HG03175 (cell line): ENCODE results near the gene CREB1.

ENCODE experiments used
- ATAC-seq: cut with Tn5 transposase; IDR thresholded peaks from one replicate; pipeline ENCODE4 v1.9.1; 2021; ENCODE audit warnings: mild to moderate bottlenecking, moderate library complexity; ENCODE audit not compliant: unreplicated experiment

Gene CREB1

GRCh38 chr2:207539470-207539869, 9.7 kb downstream of the CREB1 start:
- no peak for ATAC-seq

DNA sequence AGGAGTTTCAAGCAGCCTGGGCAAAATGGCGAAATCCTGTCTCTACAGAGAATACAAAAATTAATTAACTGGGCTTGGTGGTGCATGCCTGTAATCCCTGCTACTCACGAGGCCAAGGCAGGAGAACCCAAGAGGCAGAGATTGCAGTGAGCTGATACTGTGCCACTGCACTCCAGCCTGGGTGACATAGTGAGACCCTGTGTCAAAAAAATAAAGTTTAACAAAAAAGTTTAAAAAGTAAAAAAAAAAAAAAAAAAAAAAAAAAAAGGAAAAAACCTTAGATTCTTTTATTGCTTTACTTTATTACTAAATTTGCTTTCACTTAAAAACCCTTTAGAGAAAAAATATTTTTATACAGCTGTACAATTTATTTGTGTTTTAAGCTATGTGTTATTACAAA, 10.7 kb downstream of the CREB1 start:
- no peak for ATAC-seq

DNA sequence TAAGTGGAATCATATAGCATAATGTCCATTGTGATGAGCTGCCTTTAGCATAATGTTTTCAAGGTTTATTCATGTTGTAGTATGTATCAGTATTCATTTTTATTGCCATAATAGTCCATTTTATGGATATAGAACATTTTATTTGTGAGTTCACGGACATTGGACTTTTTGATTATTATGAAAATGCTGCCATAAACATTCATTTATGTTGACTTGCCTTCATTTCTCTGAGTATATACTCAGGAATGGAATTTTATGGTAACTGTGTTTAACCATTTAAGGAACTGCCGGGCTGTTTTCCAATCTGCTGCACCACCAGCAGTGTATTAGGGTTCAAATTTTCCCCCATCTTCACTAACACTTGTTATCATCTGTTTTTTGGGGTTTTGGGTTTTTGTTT, 12.2 kb downstream of the CREB1 start:
- no peak for ATAC-seq

- ATAC-seq = no peak
These were observed 13.5 kb downstream of the CREB1 start for GRCh38 chr2:207543272-207543671.

- ATAC-seq = no peak
These were observed 17.1 kb downstream of the CREB1 start for GRCh38 chr2:207546822-207547221.

DNA sequence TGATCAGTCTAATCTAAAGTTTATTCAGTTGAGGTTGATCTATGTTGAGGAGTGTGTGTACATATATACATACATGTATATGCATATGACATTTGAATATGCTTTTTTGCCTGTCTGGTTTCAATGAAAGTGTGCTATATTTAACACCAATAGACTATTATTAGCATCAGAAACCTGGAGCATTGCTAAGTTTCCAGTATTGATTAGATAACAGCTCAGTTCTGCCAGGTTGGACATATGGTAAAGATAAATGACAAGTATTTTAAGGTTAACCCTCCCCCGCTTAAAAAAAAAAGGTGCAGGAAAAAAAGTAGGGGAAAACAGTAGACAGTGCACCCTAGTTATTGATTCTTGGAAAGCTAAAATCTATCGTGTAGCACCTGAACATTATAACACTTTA, 19.4 kb downstream of the CREB1 start:
- no peak for ATAC-seq

GRCh38 chr2:207558079-207558491, 28.3 kb downstream of the CREB1 start:
- ATAC-seq = no peak

DNA sequence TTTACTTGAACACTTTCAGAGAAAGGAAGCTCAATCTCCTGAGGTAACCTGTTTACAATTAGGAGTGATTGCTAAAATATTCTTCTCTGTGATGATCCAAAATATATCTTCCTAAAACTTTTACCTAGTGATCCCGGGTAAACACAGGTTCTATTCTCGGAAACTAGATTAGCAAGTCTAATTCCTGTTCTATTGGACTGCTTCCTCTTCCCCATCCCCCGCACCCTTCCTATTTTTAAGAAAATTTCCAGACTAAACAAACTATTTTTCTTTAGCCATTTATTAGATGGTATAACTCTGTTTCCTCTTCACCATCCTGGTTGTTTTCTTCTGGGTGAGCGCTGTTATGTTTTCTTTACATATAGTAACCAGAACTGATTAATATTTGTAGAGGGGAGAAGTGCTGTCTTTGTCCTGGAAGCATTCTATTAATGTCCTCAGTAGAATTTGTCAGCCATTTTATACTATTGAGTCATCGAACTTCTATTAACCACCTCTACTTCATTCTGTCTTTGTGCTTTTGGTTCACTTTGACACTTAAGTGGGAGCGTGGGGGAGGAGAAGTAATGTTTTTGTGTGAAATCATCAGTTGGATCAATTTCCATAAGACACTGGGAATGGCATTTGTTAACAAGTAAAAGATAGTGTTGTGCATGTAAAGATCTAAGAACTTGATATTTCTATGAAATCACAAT, 31.8 kb downstream of the CREB1 start:
- no peak for ATAC-seq

DNA sequence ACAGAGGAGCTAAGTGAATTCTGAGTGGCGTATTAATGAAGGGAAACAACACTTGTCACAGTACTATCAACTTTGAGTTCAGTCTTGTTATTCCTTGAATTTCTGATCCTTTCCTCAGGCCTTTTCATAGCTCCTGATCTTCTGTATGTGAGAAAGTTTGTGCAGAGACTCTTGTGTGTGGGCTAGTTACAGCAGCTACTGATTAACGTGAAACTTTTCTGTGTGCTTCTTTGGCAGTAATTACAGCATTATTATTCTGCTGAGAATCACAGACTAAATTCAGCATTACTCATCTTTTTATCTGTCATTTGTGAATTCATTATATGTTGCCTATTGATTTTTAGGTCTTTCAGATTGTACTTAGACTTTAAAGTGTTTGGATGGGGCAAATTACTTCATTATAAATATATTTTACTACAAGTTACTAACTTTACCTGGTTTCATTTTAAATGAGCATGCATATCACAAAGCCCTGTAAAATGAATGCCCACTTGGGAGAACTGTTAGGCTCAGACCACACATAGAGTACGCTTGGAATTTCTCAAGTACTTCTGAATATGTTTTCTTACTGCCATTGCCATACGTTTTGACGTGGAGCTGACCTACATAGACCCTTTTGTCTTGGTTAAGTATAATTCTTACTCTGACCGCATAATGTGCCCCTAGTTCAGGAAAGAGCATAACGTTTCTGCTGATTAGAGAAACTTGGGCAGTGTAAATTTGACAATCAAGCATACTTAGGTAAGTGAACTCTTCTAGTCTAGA, 36.2 kb downstream of the CREB1 start:
- no peak for ATAC-seq

GRCh38 chr2:207567671-207568070, 37.9 kb downstream of the CREB1 start:
- ATAC-seq = no peak

DNA sequence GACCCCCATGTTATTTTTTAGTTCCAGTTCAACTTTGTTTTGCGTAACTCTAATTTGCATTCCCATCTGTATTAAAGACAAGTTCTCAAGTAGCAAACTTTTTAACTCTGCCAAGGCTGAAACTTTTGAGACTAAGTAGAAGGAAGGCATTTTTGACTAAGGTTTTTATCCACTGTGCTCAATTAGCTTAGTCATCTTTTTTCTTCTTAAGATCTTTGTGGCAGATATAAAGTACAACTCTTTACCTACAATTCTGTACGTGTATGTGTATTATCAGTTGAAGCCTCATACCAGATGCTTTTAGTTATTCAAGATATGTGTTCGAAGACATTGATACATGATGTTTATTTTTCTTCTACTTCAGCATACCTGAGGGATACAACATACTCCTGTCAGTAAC, 41.6 kb downstream of the CREB1 start:
- ATAC-seq = no peak

DNA sequence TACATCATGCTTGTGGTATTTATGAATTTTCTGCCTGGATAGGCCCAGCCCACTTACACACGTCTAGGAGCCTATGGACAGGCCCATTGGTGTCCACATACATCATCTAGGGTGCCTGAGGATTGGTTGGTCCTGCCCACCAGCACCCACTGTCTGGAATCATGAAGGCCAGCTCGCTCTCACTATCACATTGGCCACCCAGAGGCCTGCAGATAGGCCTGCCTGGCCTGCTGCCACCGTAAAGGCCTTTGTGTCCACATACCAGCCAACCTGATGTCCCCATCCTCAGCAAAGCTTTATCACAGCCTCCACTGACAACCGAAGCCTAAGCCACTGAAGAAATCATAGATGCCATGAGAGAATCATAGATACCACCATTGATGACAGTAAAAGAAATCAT, 55.2 kb downstream of the CREB1 start:
- no peak for ATAC-seq

- no peak for ATAC-seq
These were observed 57.5 kb downstream of the CREB1 start for GRCh38 chr2:207587305-207587704.

- ATAC-seq = no peak
These were observed 59.4 kb downstream of the CREB1 start for GRCh38 chr2:207589143-207589542.

- ATAC-seq = no peak
These were observed 63.5 kb downstream of the CREB1 start for GRCh38 chr2:207593277-207593676.

- no peak for ATAC-seq
These were observed 64.5 kb downstream of the CREB1 start for GRCh38 chr2:207594264-207594663.

DNA sequence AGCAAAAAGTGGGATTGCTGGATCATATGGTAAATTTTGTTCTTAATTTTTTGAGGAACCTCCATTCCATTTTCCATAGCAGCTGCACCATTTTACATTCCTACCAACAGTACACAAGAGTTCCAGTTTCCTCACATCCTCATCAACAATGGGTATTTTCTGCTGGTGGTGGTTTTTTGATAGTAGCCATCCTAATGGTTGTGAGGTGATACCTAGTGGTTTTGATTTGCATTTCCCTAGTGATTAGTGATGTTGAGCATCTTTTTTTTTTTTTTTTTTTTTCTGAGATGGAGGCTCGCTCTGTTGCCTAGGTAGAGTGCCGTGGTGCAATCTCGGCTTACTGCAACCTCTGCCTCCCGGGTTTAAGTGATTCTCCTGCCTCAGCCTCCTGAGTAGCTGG, 65.0 kb downstream of the CREB1 start:
- ATAC-seq = no peak

GRCh38 chr2:207599636-207600035, 69.9 kb downstream of the CREB1 start:
- ATAC-seq = no peak

DNA sequence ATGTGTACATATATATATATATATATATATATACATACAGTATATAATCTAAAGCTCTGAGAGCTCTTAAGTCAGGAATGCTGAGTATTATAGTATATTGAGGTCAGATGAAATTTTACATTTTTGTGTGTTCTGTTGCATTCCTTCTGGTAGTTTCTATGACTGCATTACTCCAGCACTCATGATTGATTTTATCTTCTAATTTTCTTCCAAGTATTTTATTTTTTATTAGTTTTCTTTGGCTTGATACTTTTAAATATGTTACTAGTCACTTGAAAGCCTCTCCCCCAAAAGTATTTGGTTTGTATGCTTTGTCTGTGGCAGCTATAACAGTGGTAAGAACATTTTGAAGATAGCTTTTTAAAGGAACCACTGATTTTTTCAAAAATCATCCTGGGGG, 70.5 kb downstream of the CREB1 start:
- ATAC-seq = no peak

- ATAC-seq = no peak
These were observed 72.0 kb downstream of the CREB1 start for GRCh38 chr2:207601774-207602173.

GRCh38 chr2:207603486-207603885, 73.7 kb downstream of the CREB1 start:
- ATAC-seq = no peak

DNA sequence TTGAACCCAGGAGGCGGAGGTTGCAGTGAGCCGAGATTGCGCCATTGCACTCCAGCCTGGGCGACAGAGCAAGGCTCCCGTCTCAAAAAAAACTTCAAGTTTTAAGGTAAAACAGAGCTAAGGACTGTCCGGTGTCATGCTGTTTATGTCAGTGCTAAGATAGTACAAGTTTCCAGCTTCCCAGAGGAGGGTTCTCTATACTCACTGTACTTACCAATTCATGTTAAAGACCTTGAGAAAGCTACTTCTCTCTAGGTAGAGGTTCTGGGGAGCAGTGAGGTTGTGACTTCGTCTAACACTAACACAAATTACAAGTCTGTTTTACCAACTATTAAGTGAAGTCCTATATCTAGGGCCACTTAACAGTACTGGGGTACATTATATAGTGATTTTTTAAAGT, 76.6 kb downstream of the CREB1 start:
- ATAC-seq = no peak

- no peak for ATAC-seq
These were observed 77.1 kb downstream of the CREB1 start for GRCh38 chr2:207606829-207607228.
